ENCODE measurements around the gene PDE4A. TPM values are rescaled to one million over a fixed set of nuclear protein-coding genes. Genes with fewer than 3 reads are reported as not detected.

The PDE4A gene
- total RNA-seq, 3 donors from 2014 or later (not counting 1 experiment from before 2014, with no cell fraction given), result 34.2 to 46.2 (median 44.9) TPM

DNA sequence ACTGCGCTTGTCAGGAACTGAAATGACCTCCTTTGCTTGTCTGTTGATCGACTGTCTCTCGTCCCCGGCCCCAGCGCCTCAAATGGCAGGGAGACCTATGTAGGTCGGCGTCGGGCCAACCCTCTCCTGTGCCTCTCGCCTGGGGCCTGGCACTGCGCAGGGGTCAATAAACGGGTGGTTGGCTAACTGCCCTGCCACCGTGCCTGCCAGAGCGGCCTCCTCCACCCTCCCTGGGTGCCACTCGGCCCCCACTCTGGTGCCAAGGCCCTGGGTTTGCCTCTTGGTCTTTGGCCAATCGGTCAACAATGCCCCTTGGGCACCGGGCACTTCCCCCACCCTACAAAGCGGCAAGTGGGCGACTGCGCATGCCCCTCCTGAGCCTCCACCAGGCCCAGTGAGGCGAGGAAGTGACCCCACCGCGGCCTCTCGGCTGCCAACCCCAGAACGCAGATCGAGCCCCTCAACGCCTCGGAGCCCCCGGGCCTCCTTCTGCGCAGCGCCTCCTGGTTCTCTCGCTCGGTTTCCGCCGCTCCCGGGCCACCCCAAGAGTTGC lies 81.7 kb downstream of the PDE4A start:
- Mint-ChIP-seq H3K9me3 (no peaks in the 10 kb centered on the region), H3K36me3 (no peaks in the 10 kb centered on the region), H3K27ac (peak overlapping the region; percentile 84 to 96), H3K27me3 (ENCODE audit: low read depth in 2 of 2) (no peaks in the 10 kb centered on the region), H3K4me3 (peak overlapping the region; percentile 88), H3K4me1 (peaks cover 37 to 56% of the 10 kb centered on the region in 2 donors)
- WGBS (ENCODE audit: insufficient coverage), result under 1% methylated on average over 35 of the region's 35 CpGs
- no peak for TF ChIP-seq CTCF (IDR thresholded peaks at IDR 0.05)
- ATAC-seq (peak; percentile 5 to 10 (median 9)), DNase-seq (peak in 1 of 2 donors; percentile 36)
- Histone ChIP-seq H3K9me3 (ENCODE audit: control insufficient read depth, insufficient read depth, low read length) (no peaks in the 10 kb centered on the region), H3K4me3 (ENCODE audit: low read length) (peak overlapping the region; percentile 99), H3K4me1 (ENCODE audit: control insufficient read depth, insufficient read depth, low read length) (peaks cover 64% of the 10 kb centered on the region), H3K27me3 (ENCODE audit: control insufficient read depth, insufficient read depth, low read length) (no peaks in the 10 kb centered on the region), H3K27ac (ENCODE audit: low read length) (peak overlapping the region; percentile 98), H3K36me3 (ENCODE audit: control insufficient read depth, insufficient read depth, low read length) (peaks cover 14% of the 10 kb centered on the region)
- intact Hi-C loops (cut with micrococcal nuclease), result loop anchor here (1.0 to 2.0 kb wide), 3 partner anchors 21 to 151 kb away; partner anchors contain the start of gene KRI1

DNA sequence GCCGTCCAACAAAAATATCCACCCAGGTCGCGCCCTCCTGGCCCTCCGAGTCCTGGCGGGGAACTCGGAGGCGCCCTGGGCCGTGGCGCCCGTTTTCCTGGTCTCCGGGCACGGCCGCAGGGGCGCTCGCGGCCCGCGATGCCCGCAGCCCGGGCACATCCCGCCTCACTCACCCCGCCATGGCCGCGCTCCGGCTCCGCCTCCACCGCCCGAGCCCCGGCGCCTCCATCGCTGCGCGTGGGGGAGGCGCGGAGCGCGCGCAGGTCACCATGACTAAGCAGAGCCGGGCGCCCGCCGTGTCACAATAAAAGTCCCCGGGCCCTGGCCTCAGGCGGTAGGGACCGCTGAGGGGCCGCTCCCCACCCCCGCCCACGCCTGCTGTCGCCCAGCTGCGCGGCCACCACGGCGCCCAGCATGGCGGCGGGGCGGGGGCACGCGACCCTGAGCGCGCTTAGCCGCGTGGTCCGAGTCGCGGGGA lies 82.2 kb downstream of the PDE4A start:
- Mint-ChIP-seq H3K9me3 (no peaks in the 10 kb centered on the region), H3K27me3 (ENCODE audit: low read depth in 2 of 2) (no peaks in the 10 kb centered on the region), H3K4me3 (peak overlapping the region; percentile 88), H3K36me3 (no peaks in the 10 kb centered on the region), H3K27ac (peak overlapping the region; percentile 84 to 96), H3K4me1 (peaks cover 34 to 53% of the 10 kb centered on the region in 2 donors)
- Histone ChIP-seq H3K27ac (ENCODE audit: low read length) (peak overlapping the region; percentile 98), H3K4me3 (ENCODE audit: low read length) (peak overlapping the region; percentile 99), H3K27me3 (ENCODE audit: control insufficient read depth, insufficient read depth, low read length) (no peaks in the 10 kb centered on the region), H3K9me3 (ENCODE audit: control insufficient read depth, insufficient read depth, low read length) (no peaks in the 10 kb centered on the region), H3K4me1 (ENCODE audit: control insufficient read depth, insufficient read depth, low read length) (peaks cover 61% of the 10 kb centered on the region), H3K36me3 (ENCODE audit: control insufficient read depth, insufficient read depth, low read length) (peaks cover 13% of the 10 kb centered on the region)
- under 1% methylated on average over 65 of the region's 65 CpGs for WGBS (ENCODE audit: insufficient coverage)
- ATAC-seq (peak; percentile 82 to 95 (median 86)), DNase-seq (peak; percentile 91 to 92)
- TF ChIP-seq CTCF (IDR thresholded peaks at IDR 0.05), result peak; percentile 30
- intact Hi-C loops (cut with micrococcal nuclease), result loop anchor here (1.0 to 2.0 kb wide), 3 partner anchors 21 to 150 kb away; partner anchors contain the start of gene KRI1

DNA sequence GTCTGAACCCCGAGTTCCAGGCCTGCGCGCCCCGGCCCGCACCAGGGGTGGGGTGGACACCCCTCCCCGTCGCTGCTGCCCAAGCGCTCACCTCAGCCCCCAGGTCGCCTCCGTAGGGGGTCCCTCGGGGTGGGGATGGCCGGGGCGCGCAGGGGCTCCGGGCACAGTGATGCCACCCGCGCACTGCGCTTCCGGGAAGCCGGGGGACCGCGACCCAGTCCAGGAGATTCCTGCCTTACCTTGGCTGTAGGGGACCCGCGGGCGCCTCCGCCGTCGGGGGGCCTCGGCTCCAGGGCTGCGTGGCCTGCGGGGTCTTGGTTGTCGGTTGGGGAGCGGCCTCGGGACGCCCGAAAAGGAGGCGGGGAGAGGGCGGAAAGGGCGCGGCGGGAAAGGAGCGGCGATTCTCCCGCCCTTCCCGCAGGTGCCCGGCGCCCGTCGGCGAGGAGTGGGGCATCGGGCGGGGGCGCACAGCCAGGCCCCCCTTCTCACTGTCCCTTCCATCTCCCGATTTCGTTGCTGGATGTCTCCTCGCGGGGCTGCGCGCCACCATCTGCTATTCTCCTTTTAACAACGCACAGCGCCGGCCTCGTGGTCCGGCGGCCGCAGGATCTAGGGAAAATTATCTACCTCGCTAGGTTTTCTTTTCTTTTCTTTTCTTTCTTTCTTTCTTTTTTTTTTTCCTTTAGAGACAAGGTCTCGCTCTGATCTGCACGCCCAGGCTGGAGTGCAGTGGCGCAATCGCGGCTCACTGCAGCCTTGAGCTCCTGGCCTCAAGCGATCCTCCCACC lies 82.9 kb downstream of the PDE4A start, which contains the start of gene KEAP1:
TSS of gene KEAP1 (minus strand) at position 355 of the 788 bp plus-strand sequence. CDS start 3,323 bp downstream, outside the sequence.
- Mint-ChIP-seq H3K27ac (peak within 1 kb of the TSS; percentile 90 to 96), H3K9me3 (no peaks in the 10 kb centered on the region), H3K27me3 (ENCODE audit: low read depth in 2 of 2) (no peaks in the 10 kb centered on the region), H3K4me1 (peaks cover 34 to 52% of the 10 kb centered on the region in 2 donors), H3K4me3 (peak within 1 kb of the TSS; percentile 92), H3K36me3 (no peaks in the 10 kb centered on the region)
- TF ChIP-seq CTCF (IDR thresholded peaks at IDR 0.05), result no peak
- Histone ChIP-seq H3K4me3 (ENCODE audit: low read length) (peak within 1 kb of the TSS; percentile 99), H3K4me1 (ENCODE audit: control insufficient read depth, insufficient read depth, low read length) (peaks cover 61% of the 10 kb centered on the region), H3K27ac (ENCODE audit: low read length) (peak within 1 kb of the TSS; percentile 98), H3K36me3 (ENCODE audit: control insufficient read depth, insufficient read depth, low read length) (peaks cover 13% of the 10 kb centered on the region), H3K9me3 (ENCODE audit: control insufficient read depth, insufficient read depth, low read length) (no peaks in the 10 kb centered on the region), H3K27me3 (ENCODE audit: control insufficient read depth, insufficient read depth, low read length) (no peaks in the 10 kb centered on the region)
- DNase-seq, result peak in 1 of 2 donors; percentile 56
- WGBS (ENCODE audit: insufficient coverage), result 3% methylated on average over 73 of the region's 73 CpGs
- intact Hi-C loops (cut with micrococcal nuclease), result loop anchor here (2.0 kb wide), 2 partner anchors 64 to 150 kb away; partner anchors contain the start of gene KRI1
- peak in 2 of 3 donors; percentile 11 to 34 for ATAC-seq
